Hindlimb muscle (tissue), 1 donor: ENCODE measurements around the gene CNTFR. TPM values are rescaled to one million over a fixed set of nuclear protein-coding genes. Genes with fewer than 3 reads are reported as not detected.

Experiments
- DNase-seq: peaks from one replicate; pipeline ENCODE4 v3.0.0-alpha.2; 2013
- polyA plus RNA-seq: library from polyadenylated mRNA; unstranded; fragments of 120-200 nt; gene quantifications from one replicate; pipeline ENCODE4 v1.2.1, GENCODE V29; 2013; ENCODE audit not compliant: insufficient read length

The CNTFR gene
- polyA plus RNA-seq, 1 donor = 53.8 TPM

- no peak for DNase-seq
These were observed 18.6 kb downstream of the CNTFR start for GRCh38 chr9:34570809-34571480.

GRCh38 chr9:34570376-34570775, 19.1 kb downstream of the CNTFR start:
- DNase-seq = no peak

- DNase-seq = no peak
These were observed 20.8 kb downstream of the CNTFR start for GRCh38 chr9:34568774-34569173.

GRCh38 chr9:34568133-34568532, 21.4 kb downstream of the CNTFR start:
- DNase-seq = no peak

- DNase-seq = no peak
These were observed 22.6 kb downstream of the CNTFR start for GRCh38 chr9:34566972-34567371.

GRCh38 chr9:34566322-34566721, 23.2 kb downstream of the CNTFR start:
- DNase-seq = peak; percentile 69

GRCh38 chr9:34565856-34566255, 23.7 kb downstream of the CNTFR start:
- no peak for DNase-seq

GRCh38 chr9:34564617-34565016, 24.9 kb downstream of the CNTFR start:
- no peak for DNase-seq

- DNase-seq = no peak
These were observed 26.3 kb downstream of the CNTFR start for GRCh38 chr9:34563262-34563661.

GRCh38 chr9:34562135-34562745, 27.3 kb downstream of the CNTFR start:
- no peak for DNase-seq

- no peak for DNase-seq
These were observed 28.8 kb downstream of the CNTFR start for GRCh38 chr9:34560599-34561214.

GRCh38 chr9:34559624-34560455, 29.7 kb downstream of the CNTFR start:
- DNase-seq = no peak

- no peak for DNase-seq
These were observed 30.5 kb downstream of the CNTFR start for GRCh38 chr9:34558919-34559623.

- no peak for DNase-seq
These were observed 31.2 kb downstream of the CNTFR start for GRCh38 chr9:34558364-34558763.

GRCh38 chr9:34557426-34558321, 31.9 kb downstream of the CNTFR start:
- no peak for DNase-seq

- DNase-seq = no peak
These were observed 32.6 kb downstream of the CNTFR start for GRCh38 chr9:34556949-34557348.

- no peak for DNase-seq
These were observed 33.5 kb downstream of the CNTFR start for GRCh38 chr9:34555936-34556525.

- DNase-seq = no peak
These were observed 34.0 kb downstream of the CNTFR start for GRCh38 chr9:34555500-34555899.

- no peak for DNase-seq
These were observed 34.5 kb downstream of the CNTFR start for GRCh38 chr9:34555002-34555348.

GRCh38 chr9:34554211-34555001, 35.1 kb downstream of the CNTFR start:
- no peak for DNase-seq
